AG20443 (cell line): ENCODE results near the gene ROPN1L.

Experiments
- DNase-seq: peaks from one replicate; pipeline ENCODE4 v3.0.0; 2012; ENCODE audit warnings: low spot score, mixed read lengths

ROPN1L gene

GRCh38 chr5:10457682-10458574, 16.2 kb downstream of the ROPN1L start:
- no peak for DNase-seq

- no peak for DNase-seq
These were observed 17.7 kb downstream of the ROPN1L start for GRCh38 chr5:10459080-10460055.

- no peak for DNase-seq
These were observed 18.7 kb downstream of the ROPN1L start for GRCh38 chr5:10460252-10460906.

- no peak for DNase-seq
These were observed 19.4 kb downstream of the ROPN1L start for GRCh38 chr5:10461041-10461440.

GRCh38 chr5:10461904-10462555, 20.4 kb downstream of the ROPN1L start:
- no peak for DNase-seq

- DNase-seq = no peak
These were observed 21.9 kb downstream of the ROPN1L start for GRCh38 chr5:10463566-10463965.

GRCh38 chr5:10464173-10464572, 22.5 kb downstream of the ROPN1L start:
- no peak for DNase-seq

- no peak for DNase-seq
These were observed 24.0 kb downstream of the ROPN1L start for GRCh38 chr5:10465726-10466125.

- no peak for DNase-seq
These were observed 24.9 kb downstream of the ROPN1L start for GRCh38 chr5:10466446-10467073.

- DNase-seq = no peak
These were observed 25.9 kb downstream of the ROPN1L start for GRCh38 chr5:10467281-10468198.

GRCh38 chr5:10468256-10468655, 26.6 kb downstream of the ROPN1L start:
- no peak for DNase-seq

- DNase-seq = peak; percentile 87
These were observed 27.8 kb downstream of the ROPN1L start for GRCh38 chr5:10469253-10470050.

- DNase-seq = no peak
These were observed 29.0 kb downstream of the ROPN1L start for GRCh38 chr5:10470669-10471068.

GRCh38 chr5:10471677-10472076, 30.0 kb downstream of the ROPN1L start:
- DNase-seq = peak; percentile 60

GRCh38 chr5:10474521-10475075, 32.9 kb downstream of the ROPN1L start:
- DNase-seq = peak; percentile 75

GRCh38 chr5:10475931-10476676, 34.4 kb downstream of the ROPN1L start:
- no peak for DNase-seq

- DNase-seq = no peak
These were observed 35.2 kb downstream of the ROPN1L start for GRCh38 chr5:10476878-10477277.

- DNase-seq = no peak
These were observed 36.3 kb downstream of the ROPN1L start for GRCh38 chr5:10477943-10478342.
